Omental fat pad (tissue), 4 donors: ENCODE results near the gene GGNBP2. TPM values are rescaled to one million over a fixed set of nuclear protein-coding genes. Genes with fewer than 3 reads are reported as not detected.

Source experiments
- ATAC-seq: fragments of 150-250 bp; one replicate; pipeline ENCODE4 v1.9.1; 2016; ENCODE audit warnings: mild to moderate bottlenecking, moderate library complexity; ENCODE audit not compliant: low FRiP score
- DNase-seq: peaks from one replicate; pipeline ENCODE4 v3.0.0-alpha.2; 2019; ENCODE audit warnings: low spot score
- total RNA-seq, 4 donors: library from RNA; depleted of rRNA; stranded (reverse); fragments of >200 nt; gene quantifications; one replicate each; pipeline ENCODE4 v1.1.0, GENCODE V29; 2016
- TF ChIP-seq, protein P1 (sequence below), 3 donors: fragments of 450-650 bp; IDR thresholded peaks; one replicate each; pipeline ENCODE4 v1.5.1; 2016 to 2017; ENCODE audit warnings: antibody characterized with exemption in 3 of 3, mild to moderate bottlenecking in 3 of 3, moderate library complexity in 2 of 3

The GGNBP2 gene
- total RNA-seq, 4 donors from 2014 or later: 54.3 to 80.9 (median 63.1) TPM

DNA sequence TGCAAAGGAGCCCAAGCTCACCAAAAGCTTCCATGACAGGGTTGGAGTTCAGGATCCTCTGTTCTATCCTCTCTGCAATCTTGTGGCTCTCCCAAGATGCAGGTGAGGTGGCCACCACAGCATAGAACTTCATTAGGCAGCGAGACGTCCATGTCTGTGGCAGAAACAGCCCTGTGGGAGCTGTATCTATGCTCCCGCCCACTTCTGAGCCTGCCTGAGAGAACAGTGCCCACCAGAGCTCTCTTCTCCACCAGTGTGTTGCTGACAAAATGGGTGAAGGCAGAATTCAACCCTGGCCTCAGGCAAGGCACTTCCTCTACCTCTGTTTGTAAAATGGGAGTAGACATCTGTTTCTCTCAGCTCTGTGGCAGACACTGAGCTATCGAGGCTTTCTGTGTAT, 28.9 kb upstream of the GGNBP2 start:
- no peak for ATAC-seq
- TF ChIP-seq, protein P1, sequence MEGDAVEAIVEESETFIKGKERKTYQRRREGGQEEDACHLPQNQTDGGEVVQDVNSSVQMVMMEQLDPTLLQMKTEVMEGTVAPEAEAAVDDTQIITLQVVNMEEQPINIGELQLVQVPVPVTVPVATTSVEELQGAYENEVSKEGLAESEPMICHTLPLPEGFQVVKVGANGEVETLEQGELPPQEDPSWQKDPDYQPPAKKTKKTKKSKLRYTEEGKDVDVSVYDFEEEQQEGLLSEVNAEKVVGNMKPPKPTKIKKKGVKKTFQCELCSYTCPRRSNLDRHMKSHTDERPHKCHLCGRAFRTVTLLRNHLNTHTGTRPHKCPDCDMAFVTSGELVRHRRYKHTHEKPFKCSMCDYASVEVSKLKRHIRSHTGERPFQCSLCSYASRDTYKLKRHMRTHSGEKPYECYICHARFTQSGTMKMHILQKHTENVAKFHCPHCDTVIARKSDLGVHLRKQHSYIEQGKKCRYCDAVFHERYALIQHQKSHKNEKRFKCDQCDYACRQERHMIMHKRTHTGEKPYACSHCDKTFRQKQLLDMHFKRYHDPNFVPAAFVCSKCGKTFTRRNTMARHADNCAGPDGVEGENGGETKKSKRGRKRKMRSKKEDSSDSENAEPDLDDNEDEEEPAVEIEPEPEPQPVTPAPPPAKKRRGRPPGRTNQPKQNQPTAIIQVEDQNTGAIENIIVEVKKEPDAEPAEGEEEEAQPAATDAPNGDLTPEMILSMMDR (IDR thresholded peaks at IDR 0.05): no peak
- DNase-seq: no peak

DNA sequence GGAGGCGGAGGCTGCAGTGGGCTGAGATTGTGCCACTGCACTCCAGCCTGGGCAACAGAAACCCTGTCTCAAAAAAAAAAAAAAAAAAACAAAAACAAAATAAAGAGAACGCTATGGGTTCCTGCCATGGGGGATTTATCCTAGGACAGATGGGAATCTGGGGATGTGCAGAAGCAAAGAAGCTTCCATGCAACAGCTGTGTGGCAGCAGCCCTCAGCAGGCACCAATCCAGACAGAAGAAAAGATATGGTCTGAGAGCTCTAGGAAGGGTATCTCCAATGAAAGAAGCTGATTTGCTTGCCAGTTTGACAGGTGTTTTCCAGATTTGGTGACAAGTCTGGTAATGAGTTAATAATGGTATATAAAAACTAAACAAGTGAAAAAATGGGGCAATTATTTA, 21.6 kb upstream of the GGNBP2 start:
- TF ChIP-seq, protein P1 (IDR thresholded peaks at IDR 0.05): no peak
- ATAC-seq: no peak
- DNase-seq: no peak

DNA sequence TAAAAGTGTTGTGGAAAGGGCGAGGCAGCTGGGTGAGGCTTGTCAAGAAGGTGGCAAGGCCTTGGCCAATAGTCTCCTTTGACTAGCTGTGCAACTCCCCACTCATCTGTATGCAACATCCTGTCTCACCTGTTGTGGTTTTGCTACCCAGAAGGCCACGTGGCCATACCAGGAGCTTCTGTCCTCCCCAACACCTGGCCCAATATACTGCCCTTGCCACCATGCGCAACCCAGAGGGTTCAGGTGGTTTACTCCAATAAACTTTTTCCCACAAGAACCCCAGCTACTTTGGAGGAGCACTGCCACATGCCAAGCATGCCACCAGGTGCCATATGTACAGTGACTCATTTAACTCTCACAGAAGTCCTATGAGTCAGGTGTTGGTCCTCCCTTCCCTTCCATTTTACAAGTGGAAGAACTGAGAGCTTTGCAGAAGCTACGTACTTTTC, 20.3 kb upstream of the GGNBP2 start:
- no peak for ATAC-seq
- no peak for DNase-seq
- TF ChIP-seq, protein P1 (IDR thresholded peaks at IDR 0.05): no peak

DNA sequence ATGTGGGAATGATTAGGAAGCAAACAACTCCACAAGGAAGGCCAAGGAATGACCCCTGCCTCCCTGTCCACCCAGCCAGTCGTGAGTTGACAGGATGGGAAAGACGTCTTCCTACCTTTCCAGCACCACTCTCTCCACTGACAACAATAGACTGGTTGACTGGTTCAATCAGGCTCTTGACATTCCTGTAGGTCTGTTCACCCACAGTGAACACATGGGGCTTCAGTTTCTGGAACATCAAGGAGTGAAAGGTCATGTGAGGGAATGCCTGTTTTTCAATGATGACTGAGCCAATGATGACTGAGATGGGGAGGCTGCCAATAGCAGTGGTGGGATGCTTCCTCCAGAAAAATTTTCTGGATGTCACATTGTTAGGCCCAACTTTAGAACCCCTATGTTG, 19.6 kb upstream of the GGNBP2 start:
- DNase-seq (no peak), ATAC-seq (peak; percentile 28)
- TF ChIP-seq, protein P1 (IDR thresholded peaks at IDR 0.05): no peak

DNA sequence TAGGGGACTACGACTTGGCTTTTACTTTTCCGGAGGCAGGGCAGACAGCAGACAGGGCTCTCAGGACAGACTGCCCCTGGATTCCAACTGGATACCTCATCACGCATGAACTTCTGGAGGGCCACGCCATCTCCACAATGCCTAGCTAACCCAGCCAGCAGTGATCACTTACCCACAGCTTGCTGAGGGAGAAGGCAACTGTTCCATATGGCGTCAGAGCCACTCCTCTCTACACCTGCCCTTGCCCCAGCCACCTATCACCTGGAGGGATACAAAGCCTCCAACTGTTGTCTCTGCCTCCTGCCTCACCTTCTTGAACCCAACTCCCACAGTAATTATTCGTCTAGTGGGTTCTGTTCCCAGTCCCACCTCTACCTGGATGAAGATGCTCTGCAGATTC, 18.8 kb upstream of the GGNBP2 start:
- ATAC-seq: no peak
- no peak for DNase-seq

DNA sequence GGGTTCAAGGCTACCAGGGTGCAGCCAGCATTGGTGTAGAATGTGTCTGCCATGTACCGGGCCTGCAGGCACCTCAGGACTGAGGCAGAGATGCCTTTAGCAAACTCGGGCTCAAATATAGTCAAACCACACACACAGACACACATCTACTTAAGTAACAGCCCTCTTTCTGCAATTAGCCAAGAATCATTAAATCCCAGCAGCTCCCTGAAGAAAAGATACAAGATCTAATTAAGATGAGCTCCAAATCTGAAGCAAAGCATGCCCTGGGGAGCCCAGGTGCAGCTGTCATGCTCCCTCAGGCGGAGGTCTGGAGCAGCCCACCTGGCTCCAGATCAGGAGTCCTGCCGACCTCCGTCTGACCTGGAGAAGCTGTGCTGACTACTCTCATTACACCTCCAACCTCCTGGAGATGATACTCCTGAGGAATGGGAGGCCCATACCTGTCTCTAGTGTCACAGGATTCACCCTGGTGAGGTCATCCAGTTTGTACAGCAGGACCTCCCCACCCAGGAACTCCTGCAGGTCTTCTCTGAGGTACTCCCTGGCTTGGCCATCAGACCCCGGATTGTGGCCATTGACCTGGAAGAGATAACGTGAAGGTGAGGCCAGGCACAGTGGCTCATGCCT, 17.0 kb upstream of the GGNBP2 start:
- TF ChIP-seq, protein P1 (IDR thresholded peaks at IDR 0.05): no peak
- DNase-seq: no peak
- ATAC-seq: no peak

More for the DNA sequence above, 18.8 kb upstream of the GGNBP2 start:
- TF ChIP-seq, protein P1 (IDR thresholded peaks at IDR 0.05): no peak

DNA sequence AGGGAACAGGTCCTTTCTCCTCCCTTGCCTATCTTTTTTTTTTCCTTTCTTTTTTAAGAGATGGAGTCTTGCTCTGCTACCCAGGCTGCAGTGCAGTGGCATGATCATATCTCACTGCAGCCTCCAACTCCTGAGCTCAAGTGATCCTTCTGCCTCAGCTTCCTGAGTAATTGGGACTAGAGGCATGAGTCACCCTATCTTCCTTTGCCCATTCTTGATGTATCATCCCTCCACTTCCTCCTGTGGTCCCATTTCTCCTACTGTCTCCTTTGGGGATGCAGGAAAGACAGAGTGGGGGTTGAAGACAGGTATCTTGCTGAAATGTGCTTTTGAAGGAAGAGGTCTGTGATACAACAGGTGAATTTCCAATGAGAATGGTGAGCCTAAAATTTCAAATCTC, 15.6 kb upstream of the GGNBP2 start:
- DNase-seq (no peak), ATAC-seq (no peak)
- TF ChIP-seq, protein P1 (IDR thresholded peaks at IDR 0.05): no peak
